HFFc6 (cell line): Measurements from ENCODE around the gene DLGAP4. TPM values are rescaled to one million over a fixed set of nuclear protein-coding genes. Genes with fewer than 3 reads are reported as not detected.

Experiments used
- DNase-seq: peaks from one replicate; pipeline ENCODE4 v3.0.0-alpha.2; 2018
- H3K27ac Mint-ChIP-seq: 2 replicates; pipeline ENCODE4 v1.8.0; 2020; ENCODE audit warnings: mild to moderate bottlenecking, mixed read lengths
- H3K27me3 Mint-ChIP-seq: 2 replicates; pipeline ENCODE4 v1.8.0; 2021; ENCODE audit warnings: mild to moderate bottlenecking, moderate library complexity, mixed read lengths; ENCODE audit not compliant: insufficient read depth
- H3K36me3 Mint-ChIP-seq: 2 replicates; pipeline ENCODE4 v1.8.0; 2021; ENCODE audit warnings: low read depth, mixed read lengths
- H3K4me1 Mint-ChIP-seq: 2 replicates; pipeline ENCODE4 v1.8.0; 2020; ENCODE audit warnings: low read depth, mixed read lengths
- H3K4me3 Mint-ChIP-seq: 2 replicates; pipeline ENCODE4 v1.8.0; 2020; ENCODE audit warnings: mild to moderate bottlenecking, moderate library complexity, mixed read lengths
- H3K9me3 Mint-ChIP-seq: 2 replicates; pipeline ENCODE4 v1.8.0; 2020; ENCODE audit warnings: mild to moderate bottlenecking, mixed read lengths
- CTCF ChIP-seq: fragments of 200-600 bp; sonication (generic); IDR thresholded peaks from 2 replicates; pipeline ENCODE4 v1.5.0; 2021; ENCODE audit warnings: antibody characterized with exemption, mild to moderate bottlenecking
- total RNA-seq, 6 experiments: library from RNA; stranded (reverse); fragmentation: NEBNext Ultra II Directional; extraction: Animal tissue kit (Norgen Biotek cat#: 25700); gene quantifications; 2 replicates in 1 of 6; 3 replicates in 5 of 6; pipeline ENCODE4 v1.2.3, GENCODE V29; 2021

DLGAP4 gene
- total RNA-seq, 6 experiments from 2014 or later: 118 to 150 (median 140) TPM

GRCh38 chr20:36493801-36494114, 187.6 kb downstream of the DLGAP4 start:
- Mint-ChIP-seq H3K27me3 (peaks cover 3% of the 10 kb centered on the region), H3K27ac (peak overlapping the region; percentile 93), H3K4me1 (peaks cover 70% of the 10 kb centered on the region), H3K4me3 (peak overlapping the region; percentile 49), H3K9me3 (no peaks in the 10 kb centered on the region), H3K36me3 (peaks cover 11% of the 10 kb centered on the region; the same call in 1 of the 2 replicates)
- peak; percentile 85 for DNase-seq
- no peak for TF ChIP-seq CTCF

- no peak for DNase-seq
- H3K27me3 Mint-ChIP-seq: peaks cover 3% of the 10 kb centered on the region
- H3K4me3 Mint-ChIP-seq: no peak overlapping the region
- no peaks in the 10 kb centered on the region for H3K9me3 Mint-ChIP-seq
- peaks cover 76% of the 10 kb centered on the region for H3K4me1 Mint-ChIP-seq
- H3K36me3 Mint-ChIP-seq: peaks cover 27% of the 10 kb centered on the region
- H3K27ac Mint-ChIP-seq: peak overlapping the region; percentile 56
- no peak for TF ChIP-seq CTCF
These were observed 190.8 kb downstream of the DLGAP4 start for GRCh38 chr20:36496707-36497669.

- Mint-ChIP-seq H3K4me1 (peaks cover 72% of the 10 kb centered on the region), H3K4me3 (no peak overlapping the region), H3K27me3 (peaks cover 3% of the 10 kb centered on the region), H3K27ac (peak overlapping the region; percentile 56), H3K36me3 (peaks cover 28% of the 10 kb centered on the region), H3K9me3 (no peaks in the 10 kb centered on the region)
- no peak for TF ChIP-seq CTCF
- no peak for DNase-seq
These were observed 191.7 kb downstream of the DLGAP4 start for GRCh38 chr20:36497856-36498255.

GRCh38 chr20:36498386-36499179, 192.4 kb downstream of the DLGAP4 start:
- H3K4me3 Mint-ChIP-seq: no peak overlapping the region
- H3K27me3 Mint-ChIP-seq: peaks cover 3% of the 10 kb centered on the region
- H3K27ac Mint-ChIP-seq: peak overlapping the region; percentile 56
- peaks cover 70% of the 10 kb centered on the region for H3K4me1 Mint-ChIP-seq
- DNase-seq: no peak
- no peak for TF ChIP-seq CTCF
- H3K36me3 Mint-ChIP-seq: peaks cover 32% of the 10 kb centered on the region
- no peaks in the 10 kb centered on the region for H3K9me3 Mint-ChIP-seq

- H3K36me3 Mint-ChIP-seq: peaks cover 36% of the 10 kb centered on the region
- H3K9me3 Mint-ChIP-seq: no peaks in the 10 kb centered on the region
- peak overlapping the region; percentile 47; the same call in 1 of the 2 replicates for H3K4me3 Mint-ChIP-seq
These were observed 193.1 kb downstream of the DLGAP4 start for GRCh38 chr20:36499211-36499610.

More at GRCh38 chr20:36499211-36499610, 193.1 kb downstream of the DLGAP4 start:
- Mint-ChIP-seq H3K4me1 (peaks cover 67% of the 10 kb centered on the region), H3K27me3 (peaks cover 3% of the 10 kb centered on the region), H3K27ac (peak overlapping the region; percentile 69; the same call in 1 of the 2 replicates)
- DNase-seq: no peak
- TF ChIP-seq CTCF: no peak
